Lung (tissue), 12 donors: ENCODE results near the gene LYPD4. TPM values are rescaled to one million over a fixed set of nuclear protein-coding genes. Genes with fewer than 3 reads are reported as not detected.
"Not testable (repeated sequence)": the region's sequence is repeated elsewhere in the genome, so short reads cannot be mapped to it uniquely, and the experiment has no call there.

Experiments
- ATAC-seq: fragments of 200-7000 bp; cut with Tn5 transposase; one replicate; pipeline ENCODE4 v1.9.1; 2020; ENCODE audit warnings: moderate number of reproducible peaks; ENCODE audit not compliant: insufficient read depth, low FRiP score
- DNase-seq, 3 donors: peaks; one replicate each; pipeline ENCODE4 v3.0.0-alpha.2; 2013 to 2017
- H3K27ac ChIP-seq, 2 donors: one replicate each; pipeline ENCODE4 v1.5.1; 2013; ENCODE audit warnings: mild to moderate bottlenecking in 2 of 2, moderate library complexity in 2 of 2, control low read depth in 1 of 2, inconsistent platforms in 1 of 2, low read depth in 1 of 2, low read length in 1 of 2
- H3K27me3 ChIP-seq, 3 donors: one replicate each; pipeline ENCODE4 v1.5.1; 2013; ENCODE audit warnings: low read length in 2 of 3; ENCODE audit not compliant: control insufficient read depth in 3 of 3, insufficient read depth in 3 of 3
- H3K36me3 ChIP-seq, 4 donors: one replicate each; pipeline ENCODE4 v1.5.1; 2013; ENCODE audit warnings: low read length in 4 of 4, mild to moderate bottlenecking in 1 of 4, moderate library complexity in 1 of 4; ENCODE audit not compliant: control insufficient read depth in 4 of 4, insufficient read depth in 4 of 4
- H3K4me1 ChIP-seq, 5 donors: one replicate each; pipeline ENCODE4 v1.5.1; 2013; ENCODE audit warnings: low read length in 5 of 5, mild to moderate bottlenecking in 2 of 5, moderate library complexity in 1 of 5; ENCODE audit not compliant: control insufficient read depth in 5 of 5, insufficient read depth in 5 of 5
- H3K4me3 ChIP-seq: one replicate; pipeline ENCODE4 v1.5.1; 2013; ENCODE audit warnings: mild to moderate bottlenecking, control low read depth, moderate library complexity
- H3K9ac ChIP-seq, 2 donors: one replicate each; pipeline ENCODE4 v1.5.1; 2013; ENCODE audit warnings: low read length in 2 of 2, control low read depth in 1 of 2; ENCODE audit not compliant: insufficient read depth in 1 of 2
- H3K9me3 ChIP-seq, 4 donors: one replicate each; pipeline ENCODE4 v1.5.1; 2013; ENCODE audit warnings: low read length in 3 of 4, mild to moderate bottlenecking in 1 of 4, moderate library complexity in 1 of 4; ENCODE audit not compliant: control insufficient read depth in 4 of 4, insufficient read depth in 3 of 4
- CTCF ChIP-seq: IDR thresholded peaks from 2 replicates; pipeline ENCODE4 v1.5.1; 2012; ENCODE audit warnings: mild to moderate bottlenecking; ENCODE audit errors: control extremely low read depth, extremely low read depth
- WGBS, 2 donors: extraction: QIAGEN DNeasy Blood & Tissue Kit; methylation state at CpG; one replicate each; pipeline ENCODE4 v1.1.7; 2013; 5-methylcytosine and 5-hydroxymethylcytosine counted together
- polyA plus RNA-seq, 2 donors: library from polyadenylated mRNA; stranded (reverse); fragments of 200-250 nt; gene quantifications; one replicate each; pipeline ENCODE4 v1.2.1, GENCODE V29; 2013
- total RNA-seq, 2 donors: library from RNA; depleted of rRNA in 1 of 2; stranded (reverse); fragments of >200 nt in 1 of 2; gene quantifications; one replicate each; pipeline ENCODE4 v1.2.1, GENCODE V29; 2014 to 2021
- donor health status: control.
- donor health status: control.
- donor health status: Bipolar disorder and iron deficiency.
- donor health status: healthy.
- donor health status: DM: yes; HTN: yes; CAD: no.

Gene LYPD4
- total and polyA plus RNA-seq, 4 donors, result not detected

GRCh38 chr19:41795031-41795461 is 49.4 kb downstream of the LYPD4 start:
- DNase-seq (peak in 2 of 3 donors; percentile 17 to 27), ATAC-seq (peak; percentile 68)
- no peak overlapping the region for H3K27ac ChIP-seq
- H3K9me3 ChIP-seq, result no peaks in the 10 kb centered on the region
- H3K36me3 ChIP-seq, result no peaks in the 10 kb centered on the region
- H3K9ac ChIP-seq, result no peak overlapping the region
- H3K4me1 ChIP-seq, result peaks cover 0 to 4% (median 0%) of the 10 kb centered on the region in 5 donors
- TF ChIP-seq CTCF, result peak; percentile 39
- 35 to 38% methylated on average over 5 of the region's 5 CpGs for WGBS, 2 donors
- no peaks in the 10 kb centered on the region for H3K27me3 ChIP-seq
- no peak overlapping the region for H3K4me3 ChIP-seq

GRCh38 chr19:41793414-41793727 is 51.1 kb downstream of the LYPD4 start:
- Histone ChIP-seq H3K4me1 (peaks cover 0 to 2% (median 0%) of the 10 kb centered on the region in 5 donors), H3K9me3 (no peaks in the 10 kb centered on the region), H3K9ac (no peak overlapping the region), H3K27ac (no peak overlapping the region), H3K36me3 (no peaks in the 10 kb centered on the region), H3K27me3 (no peaks in the 10 kb centered on the region), H3K4me3 (no peak overlapping the region)
- DNase-seq (no peak), ATAC-seq (no peak)
- 0 to 2% methylated on average over 1 of the region's 1 CpG for WGBS, 2 donors
- no peak for TF ChIP-seq CTCF

- ATAC-seq (peak; percentile 42), DNase-seq (peak; percentile 26 to 60 (median 31))
- Histone ChIP-seq H3K4me3 (no peak overlapping the region), H3K9me3 (no peaks in the 10 kb centered on the region), H3K36me3 (no peaks in the 10 kb centered on the region), H3K27me3 (no peaks in the 10 kb centered on the region), H3K4me1 (peaks cover 0 to 2% (median 0%) of the 10 kb centered on the region in 5 donors), H3K27ac (peak overlapping the region in 1 of 2 donors; percentile 80), H3K9ac (no peak overlapping the region)
- WGBS, 2 donors, result 25 to 30% methylated on average over 22 of the region's 22 CpGs
- peak; percentile 25 for TF ChIP-seq CTCF
These were observed 51.7 kb downstream of the LYPD4 start for GRCh38 chr19:41792513-41793413.

- WGBS, 2 donors, result 68 to 84% methylated on average over 3 of the region's 5 CpGs
- not testable (repeated sequence) for H3K9me3 ChIP-seq, H3K27ac ChIP-seq, H3K36me3 ChIP-seq, H3K4me3 ChIP-seq, H3K9ac ChIP-seq, H3K4me1 ChIP-seq, ATAC-seq, H3K27me3 ChIP-seq
- peak in 1 of 3 donors; percentile 20 for DNase-seq
These were observed 55.4 kb downstream of the LYPD4 start for GRCh38 chr19:41789053-41789452.

- H3K4me3 ChIP-seq, H3K9me3 ChIP-seq, H3K9ac ChIP-seq, H3K27ac ChIP-seq, H3K4me1 ChIP-seq, H3K27me3 ChIP-seq, ATAC-seq, DNase-seq, H3K36me3 ChIP-seq: not testable (repeated sequence)
- WGBS, 2 donors, result no CpG with 5 or more reads among the region's 1 CpG
These were observed 56.0 kb downstream of the LYPD4 start for GRCh38 chr19:41788518-41788917.
